GM06990 (cell line): ENCODE results near the gene ADCY5.

Experiments
- DNase-seq: peaks from one replicate; pipeline ENCODE4 v3.0.0-alpha.2; 2011; ENCODE audit not compliant: insufficient read length; ENCODE audit errors: extremely low read depth
- H3K27me3 ChIP-seq: replicated peaks from 2 replicates; pipeline ENCODE4 v1.6.0; 2011; ENCODE audit warnings: low read length; ENCODE audit not compliant: control insufficient read depth, insufficient read depth
- H3K36me3 ChIP-seq: 2 replicates; pipeline ENCODE4 v1.5.1; 2011; ENCODE audit warnings: low read length; ENCODE audit not compliant: control insufficient read depth, insufficient read depth
- H3K4me3 ChIP-seq: replicated peaks from 2 replicates; pipeline ENCODE4 v1.5.1; 2011; ENCODE audit warnings: low read depth, mild to moderate bottlenecking, control low read depth, low read length
- CTCF ChIP-seq: IDR thresholded peaks from 2 replicates; pipeline ENCODE4 v1.5.1; 2011; ENCODE audit warnings: low read length, control low read depth, mild to moderate bottlenecking, inconsistent platforms; ENCODE audit not compliant: insufficient read depth, poor library complexity, severe bottlenecking

ADCY5 gene

GRCh38 chr3:123357275-123357674 lies 91.6 kb downstream of the ADCY5 start:
- DNase-seq, result no peak
- Histone ChIP-seq H3K27me3 (peaks cover 2% of the 10 kb centered on the region; the same call in 1 of the 2 replicates), H3K4me3 (no peak overlapping the region), H3K36me3 (no peaks in the 10 kb centered on the region)
- TF ChIP-seq CTCF, result no peak

GRCh38 chr3:123353850-123354233 lies 95.0 kb downstream of the ADCY5 start:
- Histone ChIP-seq H3K4me3 (no peak overlapping the region), H3K36me3 (no peaks in the 10 kb centered on the region), H3K27me3 (peaks cover 2% of the 10 kb centered on the region)
- TF ChIP-seq CTCF, result no peak
- no peak for DNase-seq

- TF ChIP-seq CTCF, result no peak
- Histone ChIP-seq H3K4me3 (no peak overlapping the region), H3K27me3 (peaks cover 2% of the 10 kb centered on the region)
Measured at GRCh38 chr3:123353227-123353849, 95.6 kb downstream of the ADCY5 start.

GRCh38 chr3:123352134-123352554 lies 96.7 kb downstream of the ADCY5 start:
- no peak for DNase-seq
- TF ChIP-seq CTCF, result no peak
- Histone ChIP-seq H3K4me3 (no peak overlapping the region), H3K36me3 (no peaks in the 10 kb centered on the region), H3K27me3 (peaks cover 2% of the 10 kb centered on the region)

More at GRCh38 chr3:123353227-123353849, 95.6 kb downstream of the ADCY5 start:
- DNase-seq, result no peak
- no peaks in the 10 kb centered on the region for H3K36me3 ChIP-seq

- no peak for TF ChIP-seq CTCF
- Histone ChIP-seq H3K27me3 (peaks cover 2% of the 10 kb centered on the region), H3K4me3 (no peak overlapping the region), H3K36me3 (no peaks in the 10 kb centered on the region)
- DNase-seq, result no peak
Measured at GRCh38 chr3:123351501-123351900, 97.4 kb downstream of the ADCY5 start.

GRCh38 chr3:123350971-123351370 lies 97.9 kb downstream of the ADCY5 start:
- H3K36me3 ChIP-seq, result no peaks in the 10 kb centered on the region
- TF ChIP-seq CTCF, result no peak
- H3K27me3 ChIP-seq, result peaks cover 4% of the 10 kb centered on the region
- no peak overlapping the region for H3K4me3 ChIP-seq
- no peak for DNase-seq
